Putamen (tissue), 1 donor: ENCODE data around the gene CARNS1.
"Not testable (repeated sequence)": the region's sequence is repeated elsewhere in the genome, so short reads cannot be mapped to it uniquely, and the experiment has no call there.

ENCODE experiments used
- DNase-seq: peaks from one replicate; pipeline ENCODE4 v3.0.0-alpha.2; 2016; ENCODE audit warnings: low spot score

CARNS1 gene

DNA sequence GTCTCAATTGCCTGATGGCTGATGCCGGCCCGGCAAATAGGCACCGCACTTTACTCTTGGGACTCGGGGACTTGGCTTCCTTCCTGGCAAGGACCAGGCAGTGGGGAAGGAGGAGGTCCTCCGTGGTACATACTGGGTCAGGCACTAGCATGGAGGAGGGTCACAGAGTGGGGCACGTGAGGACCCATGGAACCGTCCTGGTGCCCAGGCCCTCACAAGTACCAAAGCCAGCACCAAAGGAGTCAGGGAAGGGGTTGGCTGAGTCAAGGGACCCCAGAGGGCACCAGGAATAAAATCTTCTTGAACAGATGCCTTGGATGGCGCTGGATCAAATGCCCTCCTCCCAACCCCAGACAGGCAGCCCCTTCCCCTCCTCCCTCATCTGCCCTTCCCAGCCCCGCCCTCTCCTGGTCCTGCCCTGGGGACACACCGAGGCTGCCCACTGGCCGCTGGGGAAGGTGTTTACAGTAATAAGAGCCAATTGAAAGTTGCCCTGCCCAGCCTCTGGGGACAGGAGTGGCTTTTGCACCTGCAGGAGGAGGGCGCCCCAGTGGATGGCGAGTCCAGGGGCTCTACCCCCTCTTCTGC, 5.6 kb upstream of the CARNS1 start:
- DNase-seq: no peak

GRCh38 chr11:67410369-67410831, 5.1 kb upstream of the CARNS1 start:
- peak; percentile 93 for DNase-seq

DNA sequence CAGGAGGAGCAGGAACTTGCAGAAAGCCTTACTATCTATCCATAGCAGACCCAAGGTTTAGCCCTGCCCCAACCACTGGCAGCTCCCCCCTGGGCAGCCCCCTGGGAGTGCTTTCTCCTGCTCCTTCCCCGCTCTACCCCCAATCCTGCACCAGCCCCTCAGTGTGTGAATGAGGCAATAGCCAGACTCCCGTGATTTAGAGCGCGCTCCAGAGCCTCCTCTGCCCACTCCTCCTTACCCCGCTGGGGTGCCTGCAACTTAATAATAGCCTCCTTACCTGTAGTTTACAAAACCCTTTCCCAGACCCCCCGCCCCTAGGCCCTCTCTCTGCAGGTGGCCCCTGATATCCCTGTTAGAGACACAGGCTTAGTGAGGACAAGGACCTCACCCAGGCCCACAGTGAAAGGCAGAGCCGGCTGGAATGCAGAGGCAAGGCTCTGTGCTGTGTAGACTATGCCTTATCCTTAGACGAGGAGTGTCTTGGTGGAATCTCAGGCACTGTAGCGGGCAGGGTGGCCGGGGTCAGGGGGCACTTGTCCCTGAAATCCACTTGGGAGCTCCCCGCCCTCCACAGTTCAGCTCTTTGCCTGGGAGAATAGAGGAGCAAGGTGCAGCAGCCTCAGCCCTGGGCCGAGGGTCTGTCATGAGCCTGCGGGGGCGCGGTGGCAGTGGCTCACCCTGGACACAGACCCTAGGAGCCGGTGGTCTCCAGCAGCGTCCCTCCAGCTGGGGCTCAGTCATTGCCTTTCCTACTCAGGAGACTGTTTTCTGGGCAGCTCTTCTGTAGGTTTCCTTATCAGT, 4.3 kb upstream of the CARNS1 start:
- no peak for DNase-seq

DNA sequence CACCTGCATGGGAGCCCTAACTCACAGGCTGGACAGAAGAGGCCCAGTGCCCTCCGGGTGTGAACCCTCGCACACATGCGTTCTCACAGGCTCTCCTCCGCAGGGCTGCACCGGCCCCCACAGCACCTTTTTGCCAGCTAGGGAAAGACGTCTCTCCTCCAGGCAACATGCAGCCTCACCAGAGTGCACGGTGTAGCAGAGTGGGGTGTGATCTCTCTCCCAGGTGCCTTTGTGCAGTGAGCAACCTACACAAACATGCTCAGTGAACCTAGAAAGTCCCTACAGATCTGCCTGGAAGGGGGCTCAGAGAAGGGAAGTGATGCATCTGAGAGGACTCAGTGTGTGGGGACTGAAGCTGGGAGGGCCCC, 3.7 kb upstream of the CARNS1 start:
- peak; percentile 78 for DNase-seq

GRCh38 chr11:67412495-67413179, 2.8 kb upstream of the CARNS1 start:
- no peak for DNase-seq

GRCh38 chr11:67413266-67413849, 2.1 kb upstream of the CARNS1 start:
- DNase-seq: no peak

DNA sequence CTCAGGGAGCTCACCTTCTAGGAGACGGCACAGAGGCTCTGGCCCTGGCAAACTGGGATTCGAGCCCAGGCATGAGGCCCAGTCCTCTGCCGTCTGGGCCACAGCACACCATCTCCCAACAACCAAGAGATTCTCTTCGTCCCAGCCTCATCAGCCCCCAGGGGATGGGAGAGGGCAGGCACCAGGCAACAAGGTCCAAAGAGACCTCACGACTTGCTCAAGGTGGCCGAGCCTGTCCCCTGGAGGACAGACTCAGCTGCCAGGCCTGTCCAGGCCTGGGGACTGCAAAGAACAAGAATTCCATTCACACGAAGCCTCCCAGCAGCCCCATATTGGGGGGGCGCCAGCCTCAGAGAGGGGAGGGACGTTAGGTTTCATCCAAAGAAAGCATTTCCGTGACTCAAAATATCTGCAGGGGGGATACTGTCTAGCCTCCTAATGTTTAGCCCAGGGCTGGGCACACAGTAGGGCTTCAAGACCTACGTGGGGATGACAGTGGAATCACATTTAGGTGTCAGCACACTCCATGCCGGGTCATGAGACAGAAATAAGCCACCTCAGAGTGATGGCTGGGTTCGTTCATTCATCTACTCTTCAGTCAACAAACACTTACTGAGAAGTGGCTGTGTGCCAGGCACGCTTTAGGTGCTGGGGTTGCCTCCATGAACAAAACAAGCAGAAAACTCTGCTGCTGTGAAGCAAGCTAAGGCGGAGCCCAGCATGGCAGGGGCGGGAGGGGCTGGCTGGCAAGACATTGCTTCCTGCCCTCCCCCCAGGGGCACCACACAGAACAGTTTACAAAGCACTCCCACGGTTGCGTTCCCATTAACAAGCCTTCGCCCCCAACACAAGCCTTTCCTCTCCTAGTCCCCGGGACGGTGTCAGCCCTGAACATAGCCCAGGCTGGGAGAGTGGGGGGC, 1.2 kb downstream of the CARNS1 start:
- no peak for DNase-seq

DNA sequence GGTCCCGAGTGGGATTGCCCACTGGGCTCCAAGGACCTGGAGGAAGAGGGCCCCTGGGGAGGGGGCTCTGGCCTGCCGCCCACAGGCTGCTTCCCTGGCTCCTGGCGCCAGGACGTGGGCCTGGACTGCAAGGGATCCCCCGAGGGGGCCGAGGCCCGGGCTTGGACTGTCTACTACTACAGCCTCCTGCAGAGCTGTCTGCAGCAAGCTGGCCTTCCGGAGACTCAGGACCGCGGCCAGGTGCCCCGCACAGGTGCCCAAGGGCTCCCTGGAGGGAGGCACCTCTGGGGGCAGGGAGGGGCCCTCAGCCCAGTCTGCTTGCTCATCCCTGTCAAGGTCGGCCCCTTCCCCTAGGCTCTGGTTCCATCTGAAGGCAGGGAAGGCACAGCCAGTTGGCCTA, 1.9 kb downstream of the CARNS1 start:
- DNase-seq: no peak

DNA sequence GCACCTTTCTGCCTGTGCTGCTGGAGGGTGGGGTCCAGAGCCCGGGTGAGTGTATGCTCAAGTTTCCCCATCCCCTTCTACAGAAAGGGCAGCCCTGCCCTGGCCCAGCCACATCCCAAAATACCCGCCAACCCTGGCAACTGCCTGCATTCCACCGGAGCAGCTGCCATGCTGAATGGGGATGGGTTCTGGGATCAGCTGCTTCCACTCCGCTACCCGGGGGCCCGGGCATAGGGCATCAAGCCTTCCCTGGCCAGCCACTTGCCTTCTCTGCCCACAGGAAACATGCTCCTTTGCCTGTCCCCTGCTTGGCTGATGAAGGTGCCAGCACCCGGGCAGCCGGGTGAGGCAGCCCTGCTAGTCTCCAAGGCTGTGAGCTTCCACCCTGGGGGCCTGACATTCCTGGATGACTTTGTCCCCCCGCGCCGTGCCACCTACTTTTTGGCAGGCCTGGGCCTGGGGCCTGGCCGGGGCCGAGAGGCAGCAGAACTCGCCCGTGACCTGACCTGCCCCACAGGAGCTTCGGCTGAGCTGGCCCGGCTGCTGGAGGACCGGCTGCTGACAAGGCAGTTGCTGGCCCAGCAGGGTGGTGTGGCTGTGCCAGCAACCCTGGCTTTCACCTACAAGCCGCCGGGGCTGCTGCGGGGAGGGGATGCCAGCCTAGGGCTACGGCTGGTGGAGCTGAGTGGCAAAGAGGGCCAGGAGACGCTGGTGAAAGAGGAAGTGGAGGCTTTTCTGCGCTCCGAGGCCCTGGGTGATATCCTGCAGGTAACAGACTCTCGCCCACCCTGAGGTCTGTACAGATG, 3.2 kb downstream of the CARNS1 start:
- no peak for DNase-seq

DNA sequence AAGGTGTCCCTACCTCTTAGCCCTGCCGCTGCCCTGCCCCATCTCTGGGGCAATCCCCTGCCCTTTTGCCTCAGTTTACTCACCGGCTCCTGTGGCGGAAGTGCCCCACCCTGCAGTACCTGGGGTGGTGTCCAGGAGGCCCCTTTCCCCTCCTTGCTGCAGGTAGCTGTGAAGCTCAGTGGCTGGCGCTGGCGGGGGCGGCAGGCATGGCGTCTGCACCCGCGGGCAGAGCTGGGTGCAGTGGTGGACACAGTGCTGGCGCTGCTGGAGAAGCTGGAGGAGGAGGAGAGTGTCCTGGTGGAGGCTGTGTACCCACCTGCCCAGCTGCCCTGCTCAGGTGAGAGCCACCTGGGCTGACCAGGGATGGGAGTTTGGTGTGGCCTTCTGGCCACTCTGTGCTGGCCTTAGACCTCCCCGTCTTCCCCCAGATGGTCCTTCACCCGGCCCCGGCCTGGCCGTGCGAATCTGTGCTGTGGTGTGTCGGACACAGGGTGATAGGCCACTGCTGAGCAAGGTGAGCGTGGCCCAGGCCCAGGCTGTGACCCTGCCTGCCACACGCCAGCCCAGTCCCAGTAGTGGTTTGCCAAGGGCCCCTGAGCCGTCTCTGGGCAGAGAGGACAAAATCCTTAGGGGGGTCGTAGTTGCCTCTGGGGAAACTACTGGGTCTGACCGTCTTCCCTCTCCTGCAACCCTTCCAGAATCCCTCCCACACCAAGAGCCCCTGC, 4.0 kb downstream of the CARNS1 start:
- no peak for DNase-seq

GRCh38 chr11:67420147-67420645, 4.7 kb downstream of the CARNS1 start:
- DNase-seq: no peak

GRCh38 chr11:67420646-67421429, 5.4 kb downstream of the CARNS1 start:
- peak; percentile 88 for DNase-seq

DNA sequence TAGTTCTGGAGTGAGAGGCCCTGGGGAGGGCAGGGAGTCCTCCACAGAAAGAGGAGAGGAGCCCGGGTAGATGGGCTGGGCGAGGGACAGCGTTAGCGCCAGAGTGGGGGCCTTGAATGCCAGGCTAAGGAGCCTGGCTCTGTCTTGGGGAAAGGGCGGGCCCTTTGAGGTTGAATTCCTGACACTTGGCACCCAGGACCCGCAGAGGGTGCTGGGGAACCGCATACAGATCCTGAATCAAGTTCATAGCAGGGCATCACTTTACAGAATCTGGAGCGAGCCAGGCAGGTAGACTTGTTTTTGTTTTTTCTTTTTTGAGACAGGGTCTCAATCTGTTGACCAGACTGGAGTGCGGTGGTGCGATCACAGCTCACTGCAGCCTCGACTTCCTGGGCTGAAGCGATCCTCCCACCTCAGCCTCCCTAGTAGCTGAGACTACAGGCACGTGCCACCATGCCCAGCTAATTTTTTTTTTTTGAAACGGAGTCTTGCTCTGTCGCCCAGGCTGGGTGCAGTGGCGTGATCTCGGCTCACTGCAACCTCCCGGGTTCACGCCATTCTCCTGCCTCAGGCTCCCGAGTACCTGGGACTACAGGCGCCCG, 6.1 kb downstream of the CARNS1 start:
- no peak for DNase-seq

DNA sequence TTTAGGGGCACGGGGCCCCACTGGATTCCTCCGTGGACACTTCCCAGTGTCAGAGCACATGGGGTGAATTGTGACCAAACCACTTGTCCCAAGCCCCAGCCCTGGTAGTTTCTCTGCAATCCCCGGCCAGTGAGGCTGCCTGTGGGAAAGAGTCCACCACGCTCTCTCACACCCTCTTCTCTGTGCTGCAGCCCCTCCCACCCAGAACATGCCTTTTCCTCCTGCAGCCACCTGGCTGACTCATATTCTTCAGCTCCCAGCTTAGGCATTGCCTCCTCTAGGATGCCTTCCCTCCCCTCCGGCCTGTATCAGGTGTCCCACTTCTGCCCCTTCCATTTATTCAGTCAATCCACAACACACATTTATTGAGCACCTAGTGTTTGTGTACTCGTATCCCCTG, 7.4 kb downstream of the CARNS1 start:
- DNase-seq: no peak

DNA sequence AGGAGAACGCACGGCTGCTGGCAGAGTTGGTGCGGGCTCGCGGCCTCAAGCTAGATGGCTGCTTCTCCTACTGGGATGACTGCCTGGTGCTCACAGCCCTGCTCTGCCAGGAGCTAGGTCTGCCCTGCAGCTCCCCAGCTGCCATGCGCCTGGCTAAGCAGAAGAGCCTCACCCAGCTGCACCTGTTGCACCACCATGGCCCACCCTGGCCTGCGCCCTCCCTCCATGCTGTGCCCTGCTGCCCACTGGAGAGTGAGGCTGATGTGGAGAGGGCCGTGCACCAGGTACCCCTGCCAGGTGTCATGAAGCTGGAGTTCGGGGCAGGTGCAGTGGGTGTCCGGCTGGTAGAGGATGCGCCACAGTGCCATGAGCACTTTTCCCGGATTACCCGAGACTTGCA, 8.0 kb downstream of the CARNS1 start:
- DNase-seq: no peak

DNA sequence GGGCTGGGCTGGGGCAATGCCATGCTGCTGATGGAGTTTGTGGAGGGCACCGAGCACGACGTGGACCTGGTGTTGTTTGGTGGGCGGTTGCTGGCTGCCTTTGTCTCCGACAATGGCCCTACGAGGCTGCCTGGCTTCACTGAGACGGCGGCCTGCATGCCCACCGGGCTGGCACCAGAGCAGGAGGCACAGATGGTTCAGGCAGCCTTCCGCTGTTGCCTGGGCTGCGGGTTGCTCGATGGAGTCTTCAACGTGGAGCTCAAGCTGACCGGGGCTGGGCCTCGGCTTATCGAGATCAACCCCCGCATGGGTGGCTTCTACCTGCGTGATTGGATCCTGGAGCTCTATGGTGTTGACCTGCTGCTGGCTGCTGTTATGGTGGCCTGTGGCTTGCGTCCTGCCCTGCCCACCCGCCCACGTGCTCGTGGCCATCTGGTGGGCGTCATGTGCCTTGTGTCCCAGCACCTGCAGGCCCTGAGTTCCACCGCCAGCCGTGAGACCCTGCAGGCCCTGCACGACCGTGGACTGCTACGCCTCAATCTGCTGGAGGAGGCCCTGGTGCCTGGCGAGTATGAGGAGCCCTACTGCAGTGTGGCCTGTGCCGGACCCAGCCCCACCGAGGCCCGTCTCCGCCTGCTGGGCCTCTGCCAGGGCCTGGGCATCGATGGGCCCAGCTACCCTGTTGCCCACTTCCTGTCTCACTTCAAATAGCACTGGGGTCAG, 8.6 kb downstream of the CARNS1 start:
- no peak for DNase-seq

- DNase-seq: not testable (repeated sequence)
Measured at GRCh38 chr11:67427364-67427859, 11.9 kb downstream of the CARNS1 start.
